ENCODE data around the gene IMPDH1. TPM values are rescaled to one million over a fixed set of nuclear protein-coding genes. Genes with fewer than 3 reads are reported as not detected.
"Not testable (repeated sequence)": the region's sequence is repeated elsewhere in the genome, so short reads cannot be mapped to it uniquely, and the experiment has no call there.

The IMPDH1 gene
- total RNA-seq, result 10 to 100 TPM; 44.3 to 45.9 TPM

- H3K4me1 Mint-ChIP-seq (ENCODE audit: low read depth), result peaks cover 19% of the 10 kb centered on the region
- DNase-seq, result peak; percentile 86
- peak within 1 kb of the TSS; percentile 47 for H3K27ac Mint-ChIP-seq
- peaks cover 2% of the 10 kb centered on the region for H3K27me3 Mint-ChIP-seq (ENCODE audit: low read depth)
- intact Hi-C loops (cut with micrococcal nuclease), result loop anchor here (1.0 to 2.0 kb wide), 4 partner anchors 15 to 67 kb away; partner anchors contain the start of genes HILPDA and RBM28
- H3K9me3 Mint-ChIP-seq, result no peaks in the 10 kb centered on the region
- H3K36me3 Mint-ChIP-seq (ENCODE audit: low read depth), result no peaks in the 10 kb centered on the region
- H3K4me3 Mint-ChIP-seq, result peak within 1 kb of the TSS; percentile 85
- CTCF ChIA-PET, result interaction anchor here (0.9 to 3.4 kb wide), 8 partner anchors 12 to 50 kb away, joined by 3 to 17 read pairs (median 5); no protein-coding TSS in a partner anchor
Observed at GRCh38 chr7:128409596-128410450, at the start of gene IMPDH1. Gene IMPDH1, minus strand, starts transcription at chr7:128409982. Its CDS starts 81 bp downstream, at chr7:128409901.

GRCh38 chr7:128459394-128459878 lies 49.7 kb upstream of the IMPDH1 start:
- H3K27me3 Mint-ChIP-seq (ENCODE audit: low read depth), result no peaks in the 10 kb centered on the region
- peak overlapping the region; percentile 50 for H3K27ac Mint-ChIP-seq
- no peak overlapping the region for H3K4me3 Mint-ChIP-seq
- DNase-seq, result peak; percentile 82
- H3K4me1 Mint-ChIP-seq (ENCODE audit: low read depth), result peaks cover 36% of the 10 kb centered on the region
- peaks cover 28% of the 10 kb centered on the region for H3K36me3 Mint-ChIP-seq (ENCODE audit: low read depth)
- intact Hi-C loops (cut with micrococcal nuclease), result loop anchor here (1.0 to 10.0 kb wide), 5 partner anchors 17 to 1065 kb away; partner anchors contain the start of genes METTL2B, RBM28 and ZNF800
- CTCF ChIA-PET, result interaction anchor here (0.6 to 5.1 kb wide), 15 partner anchors 10 to 111 kb away, joined by 3 to 251 read pairs (median 7); partner anchors contain the start of gene METTL2B
- H3K9me3 Mint-ChIP-seq, result no peaks in the 10 kb centered on the region

- DNase-seq, result peak; percentile 59
- CTCF ChIA-PET, result interaction anchor here (1.2 to 5.1 kb wide), 12 partner anchors 11 to 61 kb away, joined by 3 to 251 read pairs (median 10); partner anchors contain the start of gene METTL2B
- peaks cover 27% of the 10 kb centered on the region for H3K36me3 Mint-ChIP-seq (ENCODE audit: low read depth)
- no peaks in the 10 kb centered on the region for H3K27me3 Mint-ChIP-seq (ENCODE audit: low read depth)
- H3K4me1 Mint-ChIP-seq (ENCODE audit: low read depth), result peaks cover 40% of the 10 kb centered on the region
- H3K4me3 Mint-ChIP-seq, result peak overlapping the region; percentile 96
- H3K9me3 Mint-ChIP-seq, result no peaks in the 10 kb centered on the region
- intact Hi-C loops (cut with micrococcal nuclease), result loop anchor here (1.0 to 10.0 kb wide), 5 partner anchors 17 to 1064 kb away; partner anchors contain the start of genes METTL2B, RBM28 and ZNF800
- peak overlapping the region; percentile 70 for H3K27ac Mint-ChIP-seq
Observed at GRCh38 chr7:128458956-128459355, 49.2 kb upstream of the IMPDH1 start.

- CTCF ChIA-PET, result interaction anchor here (1.0 to 7.9 kb wide), 4 partner anchors 10 to 70 kb away, joined by 3 to 86 read pairs (median 4); no protein-coding TSS in a partner anchor
- Mint-ChIP-seq H3K4me3 (peak overlapping the region; percentile 96), H3K36me3 (ENCODE audit: low read depth) (peaks cover 22% of the 10 kb centered on the region), H3K4me1 (ENCODE audit: low read depth) (peaks cover 44% of the 10 kb centered on the region)
- not testable (repeated sequence) for H3K9me3 Mint-ChIP-seq; DNase-seq; H3K27ac Mint-ChIP-seq; H3K27me3 Mint-ChIP-seq (ENCODE audit: low read depth)
- intact Hi-C loops (cut with micrococcal nuclease), result loop anchor here (10.0 kb wide), 1 partner anchor 1063 kb away; the partner anchor contains the start of gene ZNF800
Observed at GRCh38 chr7:128457385-128457784, 47.6 kb upstream of the IMPDH1 start.

- peak overlapping the region; percentile 96 for H3K4me3 Mint-ChIP-seq
- H3K27ac Mint-ChIP-seq, result peak overlapping the region; percentile 87
- H3K36me3 Mint-ChIP-seq (ENCODE audit: low read depth), result peaks cover 22% of the 10 kb centered on the region
- intact Hi-C loops (cut with micrococcal nuclease), result loop anchor here (10.0 kb wide), 1 partner anchor 1061 kb away; the partner anchor contains the start of gene ZNF800
- no peaks in the 10 kb centered on the region for H3K9me3 Mint-ChIP-seq
- H3K4me1 Mint-ChIP-seq (ENCODE audit: low read depth), result peaks cover 55% of the 10 kb centered on the region
- peaks cover 8% of the 10 kb centered on the region for H3K27me3 Mint-ChIP-seq (ENCODE audit: low read depth)
- CTCF ChIA-PET, result interaction anchor here (7.9 kb wide), 1 partner anchor 28 kb away, joined by 86 read pairs; no protein-coding TSS in a partner anchor
- DNase-seq, result no peak
Observed at GRCh38 chr7:128456255-128456725, 46.5 kb upstream of the IMPDH1 start.

GRCh38 chr7:128455543-128456254 lies 45.9 kb upstream of the IMPDH1 start, which contains the start of gene HILPDA:
Gene HILPDA, plus strand, starts transcription at chr7:128455878. Its CDS starts 1,391 bp downstream, at chr7:128457269.
- H3K27ac Mint-ChIP-seq, result peak within 1 kb of the TSS; percentile 96
- H3K4me3 Mint-ChIP-seq, result peak within 1 kb of the TSS; percentile 96
- no peaks in the 10 kb centered on the region for H3K9me3 Mint-ChIP-seq
- H3K36me3 Mint-ChIP-seq (ENCODE audit: low read depth), result peaks cover 22% of the 10 kb centered on the region
- peaks cover 8% of the 10 kb centered on the region for H3K27me3 Mint-ChIP-seq (ENCODE audit: low read depth)
- DNase-seq, result peak; percentile 96
- intact Hi-C loops (cut with micrococcal nuclease), result loop anchor here (1.0 to 10.0 kb wide), 11 partner anchors 21 to 1061 kb away; partner anchors contain the start of genes ATP6V1F, CALU, METTL2B and RBM28
- peaks cover 55% of the 10 kb centered on the region for H3K4me1 Mint-ChIP-seq (ENCODE audit: low read depth)
- CTCF ChIA-PET, result interaction anchor here (0.6 to 7.9 kb wide), 4 partner anchors 11 to 92 kb away, joined by 3 to 86 read pairs (median 4); no protein-coding TSS in a partner anchor

GRCh38 chr7:128454808-128455542 lies 45.2 kb upstream of the IMPDH1 start:
- Mint-ChIP-seq H3K27me3 (ENCODE audit: low read depth) (peaks cover 8% of the 10 kb centered on the region), H3K27ac (peak overlapping the region; percentile 96), H3K36me3 (ENCODE audit: low read depth) (peaks cover 22% of the 10 kb centered on the region), H3K9me3 (no peaks in the 10 kb centered on the region), H3K4me3 (peak overlapping the region; percentile 96), H3K4me1 (ENCODE audit: low read depth) (peaks cover 60% of the 10 kb centered on the region)
- intact Hi-C loops (cut with micrococcal nuclease), result loop anchor here (1.0 to 10.0 kb wide), 11 partner anchors 21 to 1060 kb away; partner anchors contain the start of genes ATP6V1F, CALU, METTL2B and RBM28
- DNase-seq, result no peak
- CTCF ChIA-PET, result interaction anchor here (0.6 to 7.9 kb wide), 4 partner anchors 11 to 91 kb away, joined by 3 to 86 read pairs (median 4); no protein-coding TSS in a partner anchor

- peaks cover 52% of the 10 kb centered on the region for H3K4me1 Mint-ChIP-seq (ENCODE audit: low read depth)
Observed at GRCh38 chr7:128453836-128454804, 44.3 kb upstream of the IMPDH1 start.

GRCh38 chr7:128452552-128452951 lies 42.8 kb upstream of the IMPDH1 start:
- no peak for DNase-seq
- peaks cover 39% of the 10 kb centered on the region for H3K4me1 Mint-ChIP-seq (ENCODE audit: low read depth)
- CTCF ChIA-PET, result interaction anchor here (1.1 to 7.9 kb wide), 3 partner anchors 8 to 24 kb away, joined by 4 to 86 read pairs (median 6); no protein-coding TSS in a partner anchor
- H3K9me3 Mint-ChIP-seq, result no peaks in the 10 kb centered on the region
- peaks cover 5% of the 10 kb centered on the region for H3K36me3 Mint-ChIP-seq (ENCODE audit: low read depth)
- H3K27me3 Mint-ChIP-seq (ENCODE audit: low read depth), result peaks cover 8% of the 10 kb centered on the region
- no peak overlapping the region for H3K4me3 Mint-ChIP-seq
- H3K27ac Mint-ChIP-seq, result no peak overlapping the region
- intact Hi-C loops (cut with micrococcal nuclease), result loop anchor here (10.0 kb wide), 1 partner anchor 1058 kb away; the partner anchor contains the start of gene ZNF800

More at GRCh38 chr7:128453836-128454804, 44.3 kb upstream of the IMPDH1 start:
- CTCF ChIA-PET, result interaction anchor here (1.3 to 7.9 kb wide), 2 partner anchors 10 to 25 kb away, joined by 6 to 86 read pairs; no protein-coding TSS in a partner anchor
- Mint-ChIP-seq H3K4me3 (no peak overlapping the region), H3K27ac (peak overlapping the region; percentile 58), H3K36me3 (ENCODE audit: low read depth) (peaks cover 16% of the 10 kb centered on the region), H3K9me3 (no peaks in the 10 kb centered on the region), H3K27me3 (ENCODE audit: low read depth) (peaks cover 8% of the 10 kb centered on the region)
- intact Hi-C loops (cut with micrococcal nuclease), result loop anchor here (2.0 to 10.0 kb wide), 2 partner anchors 509 to 1059 kb away; partner anchors contain the start of gene ZNF800
- no peak for DNase-seq

Measured in activated naive CD4-positive, alpha-beta T cell treated with anti-CD3 and anti-CD28 coated beads for 36 hours (primary cell).